GM13976 (cell line): Measurements from ENCODE around the gene NR2E1.

Source experiments
- DNase-seq: peaks from one replicate; pipeline ENCODE4 v3.0.0; 2012; ENCODE audit warnings: low spot score
- CTCF ChIP-seq: IDR thresholded peaks from 2 replicates; pipeline ENCODE4 v1.5.1; 2012; ENCODE audit warnings: borderline replicate concordance, mild to moderate bottlenecking; ENCODE audit not compliant: insufficient read depth; ENCODE audit errors: extremely low read depth, missing control alignments, control extremely low read depth
- in situ Hi-C: fragments of 300-500 bp; cut with MboI; formaldehyde crosslinking; loops from one replicate; pipeline ENCODE4 v1.12.0; 2022; ENCODE audit warnings: low sequenced_read_pairs, mixed read lengths, inconsistent platforms; ENCODE audit not compliant: unreplicated experiment

The NR2E1 gene

GRCh38 chr6:108127826-108128225 is 38.0 kb upstream of the NR2E1 start:
- no peak for TF ChIP-seq CTCF
- in situ Hi-C loops, result no loop called here
- no peak for DNase-seq

GRCh38 chr6:108130262-108130661 is 35.6 kb upstream of the NR2E1 start:
- in situ Hi-C loops, result no loop called here

GRCh38 chr6:108132863-108133262 is 33.0 kb upstream of the NR2E1 start:
- in situ Hi-C loops, result no loop called here
- DNase-seq, result no peak
- no peak for TF ChIP-seq CTCF

More at GRCh38 chr6:108130262-108130661, 35.6 kb upstream of the NR2E1 start:
- DNase-seq, result no peak
- TF ChIP-seq CTCF, result no peak

- no peak for TF ChIP-seq CTCF
- DNase-seq, result peak; percentile 60
- in situ Hi-C loops, result no loop called here
These were observed 32.1 kb upstream of the NR2E1 start for GRCh38 chr6:108133594-108134179.

- no peak for TF ChIP-seq CTCF
- in situ Hi-C loops, result no loop called here
- no peak for DNase-seq
These were observed 31.4 kb upstream of the NR2E1 start for GRCh38 chr6:108134213-108134970.

- no peak for TF ChIP-seq CTCF
- no peak for DNase-seq
- in situ Hi-C loops, result no loop called here
These were observed 23.6 kb upstream of the NR2E1 start for GRCh38 chr6:108142240-108142639.
